ENCODE data around the gene UMODL1.

The UMODL1 gene

DNA sequence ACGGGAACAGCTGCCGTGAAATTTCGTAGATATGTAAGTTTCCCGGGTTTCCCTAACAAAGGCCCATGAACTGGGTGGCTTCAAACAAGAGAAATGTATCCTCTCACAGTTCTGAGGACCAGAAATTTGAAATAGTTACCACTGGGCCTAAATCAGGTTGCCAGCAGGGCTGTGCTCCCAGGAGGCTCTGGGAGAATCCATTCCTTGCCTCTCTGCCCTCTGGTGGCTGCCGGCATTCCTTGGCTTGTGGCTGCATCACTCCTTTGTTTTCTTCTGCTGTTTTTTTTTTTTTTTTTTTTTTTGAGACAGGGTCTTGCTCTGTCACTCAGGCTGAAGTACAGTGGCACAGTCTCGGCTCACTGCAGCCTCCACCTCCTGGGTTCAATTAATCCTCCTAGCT, 23.7 kb downstream of the UMODL1 start:
- DNase-seq (ENCODE audit: low read depth in 1 of 2, low spot score in 1 of 2): no peak

DNA sequence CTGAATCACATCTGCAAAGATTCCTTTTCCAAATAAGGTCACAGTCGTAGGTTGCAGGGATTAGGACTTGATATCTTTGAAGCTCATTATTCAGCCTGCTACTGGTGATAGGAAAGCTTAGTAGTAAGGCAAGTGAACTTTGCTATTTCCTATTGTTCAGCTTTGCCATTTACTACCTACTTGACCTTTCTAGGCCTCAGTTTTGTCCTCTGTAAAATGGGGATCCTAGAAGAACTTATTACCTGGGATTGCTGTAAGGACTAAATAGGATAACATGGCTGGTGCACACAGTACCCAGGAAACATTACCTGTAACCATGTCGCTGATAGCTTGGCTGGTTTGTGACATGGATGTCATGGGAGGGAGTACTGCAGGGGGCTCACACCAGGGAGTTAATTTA, 24.5 kb downstream of the UMODL1 start:
- no peak for DNase-seq (ENCODE audit: low read depth in 1 of 2, low spot score in 1 of 2)

DNA sequence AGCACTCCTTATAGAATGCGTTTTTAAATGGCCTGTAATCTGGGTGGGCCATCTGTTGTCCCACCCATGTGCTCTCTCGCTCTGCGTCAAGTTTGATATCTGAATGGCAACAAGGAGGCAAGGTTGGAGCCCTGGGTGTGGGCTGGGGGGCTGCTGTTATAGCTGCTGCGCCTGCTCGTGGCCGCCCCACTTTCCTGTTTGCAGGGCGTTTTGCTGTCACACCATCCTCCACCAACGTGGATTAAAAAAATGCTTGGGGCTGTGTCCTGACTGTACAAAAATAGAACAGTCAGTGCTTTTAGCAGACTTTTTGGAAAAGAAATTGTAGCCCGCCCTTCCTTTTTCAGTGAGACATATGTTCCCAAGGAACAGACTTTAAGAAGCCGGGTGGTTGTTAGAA, 25.4 kb downstream of the UMODL1 start:
- no peak for DNase-seq (ENCODE audit: low read depth in 1 of 2, low spot score in 1 of 2)

DNA sequence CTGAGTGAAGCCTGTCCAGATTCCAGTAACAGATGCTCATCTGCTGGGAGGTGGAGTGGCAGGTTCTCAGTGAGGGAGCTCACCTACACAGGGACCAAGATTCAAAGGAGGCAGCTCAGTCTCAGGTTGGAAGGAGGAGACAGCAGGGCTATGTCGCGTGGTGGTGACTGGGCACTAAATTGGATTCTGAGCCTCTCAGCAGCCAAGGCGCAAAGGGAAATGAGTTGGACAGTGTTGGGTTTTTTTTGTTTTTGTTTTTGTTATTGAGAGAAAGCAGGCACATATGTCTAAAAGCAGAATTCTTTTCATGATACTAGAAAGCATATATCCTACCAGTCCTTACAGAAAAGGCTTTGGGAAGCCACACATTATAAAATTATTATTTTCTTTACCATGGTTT, 26.2 kb downstream of the UMODL1 start:
- DNase-seq (ENCODE audit: low read depth in 1 of 2, low spot score in 1 of 2): no peak

DNA sequence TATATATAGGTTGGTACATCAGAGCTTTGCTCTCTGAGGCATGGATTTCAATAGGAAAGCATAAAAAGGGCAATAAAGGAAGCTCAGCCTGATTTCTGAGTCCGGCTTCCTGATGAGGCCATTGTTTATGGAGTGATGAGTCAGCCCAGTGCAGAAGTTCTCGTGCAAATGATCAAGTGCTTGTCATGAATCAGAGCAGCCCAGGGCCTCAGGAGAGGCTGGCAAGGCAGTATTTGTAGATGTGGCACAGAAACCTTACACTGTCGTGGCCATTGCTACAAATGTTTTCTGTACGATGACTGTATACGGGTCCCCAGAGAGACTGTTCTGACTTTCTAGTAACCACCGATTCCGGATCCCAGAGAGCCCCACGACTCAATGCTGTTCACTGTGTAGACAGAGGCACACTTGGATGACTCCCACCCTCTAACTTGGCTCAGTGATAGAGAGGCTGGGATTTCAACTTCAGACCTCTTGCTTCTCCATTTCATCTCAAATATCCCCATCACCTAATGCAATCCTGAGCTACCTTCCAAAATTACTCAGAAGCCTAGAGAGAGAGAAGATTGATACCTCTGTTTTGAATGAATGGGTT, 26.8 kb downstream of the UMODL1 start:
- DNase-seq (ENCODE audit: low read depth in 1 of 2, low spot score in 1 of 2): no peak

DNA sequence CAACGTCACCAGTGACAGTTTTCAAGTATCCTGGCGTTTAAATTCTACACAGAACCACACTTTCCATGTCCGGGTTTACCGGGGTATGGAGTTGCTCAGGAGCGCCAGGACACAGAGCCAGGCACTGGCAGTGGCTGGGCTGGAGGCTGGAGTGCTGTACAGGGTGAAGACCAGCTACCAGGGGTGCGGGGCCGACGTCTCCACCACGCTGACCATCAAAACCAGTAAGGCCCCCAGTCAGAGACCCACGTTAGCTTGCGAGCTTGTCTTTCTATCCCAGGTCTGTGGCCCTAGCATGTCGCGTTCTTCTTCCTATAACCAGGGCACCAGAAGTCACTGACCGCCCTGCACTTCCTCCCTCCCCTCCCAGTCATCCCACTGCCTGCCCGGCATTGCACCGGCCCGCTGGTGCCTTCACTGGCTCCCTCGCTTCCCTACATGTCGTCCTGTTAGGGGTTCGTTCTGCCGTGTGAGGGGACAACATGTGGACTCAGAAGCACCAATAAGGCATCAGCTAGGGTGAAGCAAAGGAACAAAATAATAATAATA, 27.9 kb downstream of the UMODL1 start:
- DNase-seq (ENCODE audit: low read depth in 1 of 2, low spot score in 1 of 2): no peak

DNA sequence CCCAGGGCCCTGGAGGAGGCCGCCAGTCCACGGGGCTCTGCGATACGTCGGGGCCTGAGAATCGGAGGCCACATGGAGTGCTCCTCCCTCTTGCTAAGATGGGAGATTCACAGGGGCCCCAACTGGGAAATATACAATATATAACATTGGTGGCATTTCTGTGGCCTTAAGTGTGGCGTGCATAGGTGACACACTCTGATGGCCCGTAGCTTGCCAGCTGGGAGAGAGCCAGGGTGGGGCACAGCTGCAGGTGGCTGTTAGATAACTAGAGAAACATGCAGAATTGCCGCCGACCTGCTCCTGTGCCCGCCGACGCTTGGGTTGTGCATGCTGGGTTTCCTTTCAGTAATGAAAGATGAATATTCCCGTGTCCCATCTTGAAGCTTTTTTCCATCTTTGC, 30.1 kb downstream of the UMODL1 start:
- no peak for DNase-seq (ENCODE audit: low read depth in 1 of 2, low spot score in 1 of 2)

DNA sequence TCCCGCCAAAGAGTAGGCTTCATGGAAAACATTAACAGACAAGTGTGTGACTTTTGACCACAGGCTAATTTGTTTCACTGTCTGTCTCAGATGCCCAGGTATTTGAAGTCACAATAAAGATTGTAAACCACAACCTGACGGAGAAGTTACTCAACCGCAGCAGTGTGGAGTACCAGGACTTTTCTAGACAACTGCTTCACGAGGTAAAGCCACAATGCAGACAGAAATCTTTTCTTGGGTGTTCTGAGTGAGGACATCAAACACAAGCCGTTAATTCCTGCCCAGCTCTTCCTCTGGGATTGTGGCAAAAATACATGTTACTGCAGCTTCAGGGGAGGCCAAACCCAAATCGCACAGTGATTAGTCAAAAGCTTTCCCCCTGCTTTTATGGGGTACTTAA, 31.0 kb downstream of the UMODL1 start:
- no peak for DNase-seq (ENCODE audit: low read depth in 1 of 2, low spot score in 1 of 2)

DNA sequence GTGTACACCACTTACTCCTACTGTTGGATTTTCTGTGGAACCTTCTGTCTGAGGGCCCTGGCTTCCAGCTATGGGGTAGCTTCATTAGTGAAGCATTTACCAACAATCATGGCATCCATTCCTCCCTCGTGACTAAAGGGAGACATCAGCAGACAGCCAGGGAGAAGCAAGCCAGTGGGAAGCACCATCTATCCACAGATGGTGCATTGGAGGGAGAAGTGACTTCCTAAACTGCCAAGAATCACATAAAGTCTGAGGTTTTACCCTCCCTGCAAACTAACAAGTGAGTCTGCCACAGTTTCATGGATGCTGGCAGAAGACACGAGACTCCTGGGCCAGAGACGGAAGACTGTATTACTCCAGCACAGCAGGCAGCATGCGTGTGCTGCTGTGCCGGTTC, 31.4 kb downstream of the UMODL1 start:
- no peak for DNase-seq (ENCODE audit: low read depth in 1 of 2, low spot score in 1 of 2)

DNA sequence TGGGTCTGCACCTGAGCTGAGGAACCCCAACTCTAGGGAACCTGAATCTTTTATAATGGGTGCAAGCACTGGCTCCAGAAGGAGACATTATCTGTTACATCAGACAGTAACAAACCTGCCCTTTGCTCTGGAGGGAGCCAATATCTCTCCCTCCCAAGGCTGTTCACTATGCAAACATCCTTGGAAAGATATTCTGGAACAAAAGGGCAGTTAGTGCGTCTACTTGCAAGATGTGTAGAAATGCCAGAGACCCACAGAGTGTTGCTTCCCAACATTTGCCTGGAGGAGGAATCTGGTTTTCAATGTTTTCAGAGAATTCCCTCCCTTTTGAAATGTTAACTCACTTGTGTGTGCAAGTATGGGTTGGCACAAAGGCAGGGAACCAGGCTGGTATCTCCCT, 31.9 kb downstream of the UMODL1 start:
- no peak for DNase-seq (ENCODE audit: low read depth in 1 of 2, low spot score in 1 of 2)

DNA sequence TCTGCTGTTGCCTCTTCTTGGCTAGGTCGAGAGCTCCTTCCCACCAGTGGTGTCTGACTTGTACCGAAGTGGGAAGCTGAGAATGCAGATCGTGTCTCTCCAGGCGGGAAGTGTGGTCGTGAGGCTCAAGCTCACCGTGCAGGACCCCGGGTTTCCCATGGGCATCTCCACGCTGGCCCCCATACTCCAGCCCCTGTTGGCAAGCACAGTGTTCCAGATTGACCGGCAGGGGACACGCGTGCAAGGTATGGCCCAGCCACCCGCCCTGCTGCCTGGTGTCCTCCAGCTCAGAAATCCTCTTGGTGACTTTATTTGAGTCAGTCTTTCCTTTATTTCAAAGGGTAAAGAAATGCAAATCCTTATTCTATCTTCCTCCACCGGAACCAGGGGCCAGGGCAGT, 32.7 kb downstream of the UMODL1 start:
- no peak for DNase-seq (ENCODE audit: low read depth in 1 of 2, low spot score in 1 of 2)

DNA sequence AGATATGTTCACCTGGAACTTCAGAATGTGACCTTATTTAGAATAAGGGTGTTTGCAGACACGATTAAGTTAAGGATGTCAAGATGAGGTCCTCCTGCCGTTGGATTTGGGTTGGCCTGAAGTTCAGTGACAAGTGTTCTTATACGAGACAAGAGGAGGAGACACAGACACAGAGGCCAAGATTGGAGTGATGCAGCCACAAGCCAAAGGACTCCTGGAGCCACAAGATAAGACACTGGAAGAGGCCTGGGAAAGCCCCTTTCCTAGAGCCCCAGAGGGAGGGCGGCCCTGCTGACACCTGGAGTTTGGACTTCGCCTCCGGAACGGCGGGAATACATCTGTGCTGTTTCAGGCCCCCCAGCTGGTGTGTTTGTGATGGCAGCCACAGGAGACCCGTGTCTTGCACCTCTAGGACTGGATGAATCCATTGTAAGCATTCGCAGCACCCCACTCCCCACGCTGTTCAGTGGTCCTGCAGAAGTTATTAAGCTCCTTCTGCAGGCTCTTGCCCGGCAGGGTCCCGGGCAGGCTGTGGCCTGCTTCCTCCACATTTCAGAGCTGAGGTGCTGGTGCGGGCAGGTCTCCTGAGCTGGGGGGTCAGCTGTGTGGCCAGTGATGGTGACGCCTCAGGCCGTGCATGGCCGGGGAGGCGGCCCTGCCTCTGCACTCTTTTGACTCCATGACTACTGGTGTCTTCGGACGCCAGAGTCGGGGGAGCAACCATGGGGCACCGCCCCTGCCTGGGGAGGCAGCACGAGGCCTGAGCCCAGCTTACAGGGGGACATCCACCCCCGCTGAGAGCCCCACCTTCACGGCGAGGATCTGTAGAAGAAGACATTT, 34.6 kb downstream of the UMODL1 start:
- DNase-seq (ENCODE audit: low read depth in 1 of 2, low spot score in 1 of 2): no peak

DNA sequence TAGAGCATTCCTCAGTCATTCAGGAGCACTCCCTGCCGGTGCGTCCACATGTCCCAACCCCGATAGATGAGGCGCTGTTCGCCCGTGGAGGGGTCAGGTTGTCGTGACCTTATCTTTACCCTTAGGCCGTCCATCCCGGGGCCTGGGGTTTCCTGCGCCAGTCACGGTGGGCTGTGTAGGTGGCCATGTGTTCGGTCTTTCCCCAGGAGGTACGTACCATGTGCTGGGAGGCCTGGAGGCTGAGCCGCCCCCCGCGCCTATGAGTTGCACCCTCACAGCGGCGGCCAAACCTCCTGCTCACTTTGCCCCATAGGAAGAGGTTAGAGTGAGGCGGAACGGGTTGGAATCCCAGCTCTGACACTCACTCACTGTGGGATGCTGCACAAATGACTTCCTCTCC, 35.3 kb downstream of the UMODL1 start:
- no peak for DNase-seq (ENCODE audit: low read depth in 1 of 2, low spot score in 1 of 2)

DNA sequence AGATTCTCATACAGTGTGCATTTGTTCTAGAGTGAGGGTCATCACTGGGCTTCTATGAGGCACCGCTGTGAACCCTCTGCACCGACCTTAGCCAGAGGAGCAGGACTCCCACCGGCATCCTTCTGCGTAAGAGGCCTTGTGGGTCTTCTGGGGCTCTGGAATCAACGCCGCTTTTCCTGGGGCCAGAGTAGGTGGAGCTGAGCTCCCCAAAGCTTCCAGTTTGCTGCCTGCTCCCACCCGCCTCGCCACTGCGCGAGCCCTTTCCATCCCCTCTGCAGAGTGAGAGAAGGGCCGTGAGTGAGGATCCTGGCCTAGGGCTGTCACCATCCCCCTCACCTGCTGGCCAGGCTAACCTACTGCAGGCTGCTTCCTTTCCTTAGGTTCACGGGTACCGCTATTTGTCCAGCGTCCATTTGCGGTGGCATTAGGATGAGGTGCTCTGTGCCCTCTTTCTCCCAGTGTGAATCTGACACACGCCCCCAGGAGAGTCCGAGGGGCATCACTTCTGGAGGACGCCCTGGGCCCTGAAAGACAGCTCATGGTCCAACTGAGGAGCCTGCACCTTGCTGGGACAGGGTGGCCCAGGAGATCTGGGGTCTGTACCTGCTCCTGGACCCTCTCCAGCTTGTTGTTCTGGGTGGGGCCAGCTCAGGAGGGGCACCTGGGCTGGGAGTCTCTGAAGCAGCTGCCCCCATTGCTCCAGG, 36.2 kb downstream of the UMODL1 start:
- no peak for DNase-seq (ENCODE audit: low read depth in 1 of 2, low spot score in 1 of 2)

DNA sequence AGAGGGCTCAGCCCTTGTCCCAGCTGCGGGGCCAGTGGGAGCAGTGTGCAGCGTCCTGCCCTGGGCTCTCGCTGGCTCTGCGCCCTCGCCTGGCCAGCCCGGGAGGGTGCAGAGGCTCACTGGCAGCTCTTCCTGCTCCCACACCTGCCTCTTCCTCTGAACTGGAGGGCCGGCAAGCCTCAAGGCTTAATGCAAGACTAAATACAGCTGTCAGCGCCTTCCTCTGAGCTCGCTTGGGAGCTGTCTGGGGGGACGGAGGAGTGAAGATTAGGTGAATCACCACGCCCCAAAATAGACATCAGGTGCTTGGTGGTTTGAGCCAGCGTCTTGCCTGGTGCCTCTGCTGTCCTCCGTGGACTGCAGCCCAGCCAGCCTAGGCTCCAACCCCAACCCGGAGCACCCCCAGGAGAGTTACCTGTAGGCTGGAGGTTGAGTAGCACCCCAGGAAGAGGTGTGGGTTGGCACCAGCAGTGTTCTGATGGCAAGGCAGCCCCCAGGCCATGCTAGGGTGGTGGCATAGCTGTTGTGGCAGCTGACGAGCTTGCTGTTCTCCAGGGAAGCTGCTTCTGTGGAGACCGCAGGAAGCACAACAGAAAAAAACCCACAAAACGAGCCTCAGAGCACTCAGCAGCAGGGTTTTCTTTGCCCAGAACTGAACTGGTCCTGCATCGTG, 36.9 kb downstream of the UMODL1 start:
- DNase-seq (ENCODE audit: low read depth in 1 of 2, low spot score in 1 of 2): peak; percentile 26 to 40

DNA sequence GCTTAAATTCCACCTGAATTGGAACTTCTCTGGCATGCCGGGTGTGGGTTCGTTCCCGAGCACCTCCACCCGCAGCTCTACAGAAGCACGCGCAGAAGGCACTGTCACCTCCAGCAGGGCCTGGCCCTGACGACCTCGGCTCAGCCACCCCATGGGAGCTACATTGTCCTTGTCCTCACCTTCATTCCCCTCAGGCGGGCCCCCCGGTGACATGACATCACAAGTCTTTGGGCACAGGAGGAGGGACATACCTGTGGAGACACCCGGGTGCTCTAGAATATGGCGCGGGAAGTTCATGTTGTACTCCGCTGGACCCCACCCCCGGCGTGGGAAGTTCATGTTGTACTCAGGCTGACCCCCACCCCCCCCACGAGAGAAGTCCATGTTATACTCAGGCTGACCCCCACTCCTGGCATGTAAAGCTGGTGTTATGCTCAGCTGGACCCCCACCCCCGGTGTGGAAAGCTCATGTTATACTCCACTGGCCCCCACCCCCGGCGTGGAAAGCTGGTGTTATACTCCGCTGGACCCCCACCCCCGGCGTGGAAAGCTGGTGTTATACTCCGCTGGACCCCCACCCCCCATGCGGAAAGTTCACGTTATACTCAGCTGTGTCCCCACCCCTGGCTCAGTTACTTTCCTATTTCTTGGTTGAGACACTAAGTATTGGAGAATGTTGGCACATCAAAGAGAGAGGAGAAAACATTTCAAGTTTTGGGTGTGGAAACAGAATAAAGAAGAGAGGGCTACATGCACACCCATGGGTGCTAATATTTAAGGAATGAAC, 37.6 kb downstream of the UMODL1 start:
- no peak for DNase-seq (ENCODE audit: low read depth in 1 of 2, low spot score in 1 of 2)

DNA sequence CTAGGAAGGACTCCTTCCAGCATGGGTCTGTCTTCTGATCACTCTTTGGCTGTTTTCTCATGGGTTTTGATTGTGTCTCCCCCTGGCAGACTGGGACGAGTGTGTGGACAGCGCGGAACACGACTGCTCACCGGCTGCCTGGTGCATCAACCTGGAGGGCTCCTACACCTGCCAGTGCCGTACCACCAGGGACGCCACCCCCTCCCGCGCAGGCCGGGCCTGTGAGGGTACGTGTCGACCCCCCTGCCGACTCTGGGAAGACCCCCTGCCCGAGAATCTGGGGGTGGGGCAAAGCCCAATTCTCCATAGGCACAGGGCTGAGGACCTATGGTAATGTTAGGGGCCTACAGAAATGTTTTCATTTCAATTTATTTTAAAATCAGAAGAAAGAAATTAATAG, 38.4 kb downstream of the UMODL1 start:
- no peak for DNase-seq (ENCODE audit: low read depth in 1 of 2, low spot score in 1 of 2)

DNA sequence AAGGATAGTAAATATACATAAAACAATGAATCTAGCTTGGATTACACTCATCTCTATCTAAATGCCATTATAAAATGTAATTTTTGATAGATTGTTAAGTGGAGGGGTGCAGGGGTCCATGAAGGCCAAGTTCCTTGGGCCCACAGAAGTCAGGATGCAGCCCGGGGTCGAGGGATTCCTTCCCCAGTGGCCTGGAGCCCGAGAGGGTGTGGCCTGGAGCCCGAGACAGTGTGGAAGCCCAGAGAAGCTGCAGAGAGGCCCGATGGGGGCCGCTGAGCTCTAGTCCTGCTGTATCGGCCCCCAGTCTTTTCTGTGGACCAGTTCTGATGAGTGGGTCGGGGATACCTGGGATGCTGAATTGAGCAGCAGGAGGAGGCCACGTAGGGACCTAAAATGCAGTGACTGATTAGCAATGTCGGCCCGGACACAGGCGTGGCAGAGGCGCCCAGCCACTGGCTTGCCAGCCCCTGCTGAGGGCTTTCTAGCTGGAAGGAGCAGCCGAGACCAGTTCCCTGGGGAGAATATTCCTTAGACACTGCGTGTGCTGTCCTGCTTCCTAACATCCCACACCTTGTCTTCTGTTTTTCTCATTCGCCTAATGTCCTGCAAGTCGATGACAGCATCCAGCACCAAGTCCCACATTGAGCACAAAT, 38.9 kb downstream of the UMODL1 start:
- DNase-seq (ENCODE audit: low read depth in 1 of 2, low spot score in 1 of 2): no peak

DNA sequence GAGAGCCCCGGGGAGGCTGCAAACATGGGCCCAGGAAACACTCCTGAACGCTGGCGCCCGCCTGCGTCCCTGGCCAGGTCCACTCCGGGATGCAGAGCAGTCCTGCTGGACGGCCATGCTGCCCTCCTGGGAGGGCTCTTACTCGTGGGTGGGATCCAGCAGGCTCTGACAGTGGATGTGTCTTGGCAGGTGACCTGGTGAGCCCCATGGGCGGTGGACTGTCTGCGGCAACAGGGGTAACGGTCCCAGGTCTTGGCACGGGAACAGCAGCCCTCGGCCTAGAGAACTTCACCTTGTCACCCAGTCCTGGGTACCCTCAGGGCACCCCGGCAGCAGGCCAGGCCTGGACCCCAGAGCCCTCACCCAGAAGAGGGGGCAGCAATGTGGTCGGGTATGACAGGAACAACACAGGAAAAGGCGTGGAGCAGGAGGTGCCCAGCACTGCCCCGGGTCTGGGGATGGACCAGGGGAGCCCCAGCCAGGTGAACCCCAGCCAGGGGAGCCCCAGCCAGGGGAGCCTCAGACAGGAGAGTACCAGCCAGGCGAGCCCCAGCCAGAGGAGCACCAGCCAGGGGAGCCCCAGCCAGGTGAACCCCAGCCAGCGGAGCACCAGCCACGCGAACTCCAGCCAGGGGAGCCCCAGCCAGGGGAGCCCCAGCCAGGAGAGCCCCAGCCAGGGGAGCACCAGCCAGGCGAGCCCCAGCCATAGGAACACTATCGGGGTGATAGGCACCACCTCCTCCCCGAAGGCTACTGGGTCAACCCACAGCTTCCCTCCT, 39.8 kb downstream of the UMODL1 start:
- DNase-seq (ENCODE audit: low read depth in 1 of 2, low spot score in 1 of 2): no peak

DNA sequence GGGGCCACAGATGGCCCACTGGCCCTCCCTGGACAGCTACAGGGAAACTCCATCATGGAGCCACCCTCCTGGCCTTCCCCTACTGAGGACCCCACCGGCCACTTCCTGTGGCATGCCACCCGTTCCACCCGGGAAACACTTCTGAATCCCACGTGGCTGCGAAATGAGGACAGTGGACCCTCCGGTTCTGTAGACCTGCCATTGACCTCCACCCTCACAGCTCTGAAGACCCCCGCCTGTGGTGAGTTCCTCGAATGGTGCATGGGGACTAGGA, 40.3 kb downstream of the UMODL1 start:
- no peak for DNase-seq (ENCODE audit: low read depth in 1 of 2, low spot score in 1 of 2)

Measured in activated T-helper 1 cell treated with anti-CD3 and anti-CD28 coated beads, Interleukin-2, amount 50 U/mL, for 16 hours (primary cell).